ENCODE measurements around the gene NUP133.

GRCh38 chr1:229456016-229456415 is 52.1 kb downstream of the NUP133 start:
- TF ChIP-seq POLR2AphosphoS5 (IDR thresholded peaks at IDR 0.05) (no peak), POLR2A (IDR thresholded peaks at IDR 0.05) (no peak)
